Gastrocnemius medialis (tissue), 4 donors: ENCODE data around the gene NOLC1. TPM values are rescaled to one million over a fixed set of nuclear protein-coding genes. Genes with fewer than 3 reads are reported as not detected.

Source experiments
- ATAC-seq, 2 donors: fragments of 150-250 bp; one replicate each; pipeline ENCODE4 v1.9.1; 2016
- DNase-seq, 2 donors: peaks; one replicate each; pipeline ENCODE4 v3.0.0-alpha.2; 2019
- H3K27ac ChIP-seq, 4 donors: fragments of 200-600 bp; sonication (generic); 1 replicate in 1 of 4; 2 replicates in 3 of 4; pipeline ENCODE4 v1.5.1; 2016 to 2018; ENCODE audit warnings: mild to moderate bottlenecking in 2 of 4, moderate library complexity in 1 of 4
- H3K27me3 ChIP-seq, 3 donors: fragments of 200-600 bp; sonication (generic) in 2 of 3; 1 replicate in 1 of 3; 2 replicates in 2 of 3; pipeline versions ENCODE4 v1.5.1 to v1.6.0; 2016 to 2019; ENCODE audit warnings: mild to moderate bottlenecking in 1 of 3, moderate library complexity in 1 of 3
- H3K36me3 ChIP-seq, 2 donors: fragments of 200-600 bp; sonication (generic) in 1 of 2; one replicate each; pipeline ENCODE4 v1.5.1; 2017 to 2018
- H3K4me1 ChIP-seq, 2 donors: fragments of 200-600 bp; sonication (generic) in 1 of 2; one replicate each; pipeline ENCODE4 v1.5.1; 2016 to 2017; ENCODE audit warnings: mild to moderate bottlenecking in 2 of 2
- H3K4me3 ChIP-seq, 4 donors: fragments of 200-600 bp; sonication (generic) in 3 of 4; 1 replicate in 1 of 4; 2 replicates in 3 of 4; pipeline ENCODE4 v1.5.1; 2016 to 2019; ENCODE audit warnings: mild to moderate bottlenecking in 2 of 4
- H3K9me3 ChIP-seq, 3 donors: fragments of 200-600 bp; sonication (generic) in 2 of 3; 1 replicate in 1 of 3; 2 replicates in 2 of 3; pipeline ENCODE4 v1.5.1; 2016 to 2019
- CTCF ChIP-seq, 5 experiments: fragments of 450-650 bp in 3 of 5; fragments of 200-600 bp in 2 of 5; sonication (generic) in 2 of 5; IDR thresholded peaks in 4 of 5; conservative IDR thresholded peaks in 1 of 5; 1 replicate in 4 of 5; 2 replicates in 1 of 5; pipeline ENCODE4 v1.5.1; 2016 to 2019; ENCODE audit warnings: antibody characterized with exemption in 5 of 5, mild to moderate bottlenecking in 3 of 5, moderate library complexity in 3 of 5
- POLR2A ChIP-seq, 2 donors: fragments of 450-650 bp; IDR thresholded peaks; one replicate each; pipeline ENCODE4 v1.6.1; 2017; ENCODE audit warnings: antibody characterized with exemption in 2 of 2, mild to moderate bottlenecking in 2 of 2, moderate library complexity in 2 of 2
- in situ Hi-C, 4 donors: fragments of 200-750 bp; cut with MboI; loops; one replicate each; pipeline versions ENCODE4 v1.15.0 to v1.8.0; 2017; ENCODE audit warnings: low sequenced_read_pairs in 4 of 4
- intact Hi-C: fragments of 100-400 bp; cut with DNase I; formaldehyde crosslinking; loops from one replicate; pipeline ENCODE4 v1.15.1; 2023; ENCODE audit warnings: low total_unique reads
- total RNA-seq, 4 donors: library from RNA; depleted of rRNA; stranded (reverse); fragments of >200 nt; gene quantifications; one replicate each; pipeline versions ENCODE4 v1.1.0 to v1.2.3, GENCODE V29; 2016

Gene NOLC1
- total RNA-seq, 4 donors from 2014 or later = 37.2 to 76.7 (median 71.1) TPM

GRCh38 chr10:102157224-102157623, 5.0 kb downstream of the NOLC1 start:
- ATAC-seq (no peak), DNase-seq (no peak)
- no peaks in the 10 kb centered on the region for H3K27me3 ChIP-seq
- intact Hi-C loops (no loop called here), in situ Hi-C loops (no loop called here)
- TF ChIP-seq CTCF (IDR thresholded peaks at IDR 0.05 in 4 of 5, conservative IDR thresholded peaks at IDR 0.05 in 1 of 5) (no peak), POLR2A (IDR thresholded peaks at IDR 0.05) (no peak)
- H3K4me1 ChIP-seq = peaks cover 8 to 12% of the 10 kb centered on the region in 2 donors
- peaks cover 7 to 70% of the 10 kb centered on the region in 2 donors for H3K36me3 ChIP-seq
- no peak overlapping the region for H3K27ac ChIP-seq
- H3K9me3 ChIP-seq = no peaks in the 10 kb centered on the region
- H3K4me3 ChIP-seq = no peak overlapping the region

GRCh38 chr10:102159051-102159597, 6.9 kb downstream of the NOLC1 start:
- Histone ChIP-seq H3K4me1 (no peaks in the 10 kb centered on the region), H3K36me3 (peaks cover 7 to 89% of the 10 kb centered on the region in 2 donors)
- in situ Hi-C loops = no loop called here

GRCh38 chr10:102159831-102160230, 7.6 kb downstream of the NOLC1 start:
- peaks cover 7 to 86% of the 10 kb centered on the region in 2 donors for H3K36me3 ChIP-seq
- H3K4me1 ChIP-seq = no peaks in the 10 kb centered on the region
- no peaks in the 10 kb centered on the region for H3K9me3 ChIP-seq
- no peak overlapping the region for H3K27ac ChIP-seq
- intact Hi-C loops (no loop called here), in situ Hi-C loops (loop anchor here in 1 of 4 donors (10.0 kb wide), 1 partner anchor 65 kb away; the partner anchor contains the start of gene ELOVL3)
- TF ChIP-seq POLR2A (IDR thresholded peaks at IDR 0.05) = no peak
- TF ChIP-seq CTCF (IDR thresholded peaks at IDR 0.05 in 4 of 5, conservative IDR thresholded peaks at IDR 0.05 in 1 of 5) = no peak
- DNase-seq = no peak
- no peak for ATAC-seq
- no peaks in the 10 kb centered on the region for H3K27me3 ChIP-seq
- no peak overlapping the region for H3K4me3 ChIP-seq

More at GRCh38 chr10:102159051-102159597, 6.9 kb downstream of the NOLC1 start:
- ATAC-seq (no peak), DNase-seq (no peak)
- Histone ChIP-seq H3K9me3 (no peaks in the 10 kb centered on the region), H3K27me3 (no peaks in the 10 kb centered on the region), H3K27ac (no peak overlapping the region), H3K4me3 (no peak overlapping the region)
- TF ChIP-seq POLR2A (IDR thresholded peaks at IDR 0.05) (no peak), CTCF (IDR thresholded peaks at IDR 0.05 in 4 of 5, conservative IDR thresholded peaks at IDR 0.05 in 1 of 5) (no peak)
- intact Hi-C loops = no loop called here

- in situ Hi-C loops (loop anchor here in 1 of 4 donors (10.0 kb wide), 1 partner anchor 61 kb away; the partner anchor contains the start of gene ELOVL3), intact Hi-C loops (no loop called here)
- no peak overlapping the region for H3K4me3 ChIP-seq
- ATAC-seq (no peak), DNase-seq (no peak)
- H3K36me3 ChIP-seq = peaks cover 7 to 59% of the 10 kb centered on the region in 2 donors
- H3K27me3 ChIP-seq = no peaks in the 10 kb centered on the region
- H3K9me3 ChIP-seq = no peaks in the 10 kb centered on the region
- TF ChIP-seq POLR2A (IDR thresholded peaks at IDR 0.05) (no peak), CTCF (IDR thresholded peaks at IDR 0.05 in 4 of 5, conservative IDR thresholded peaks at IDR 0.05 in 1 of 5) (no peak)
- no peaks in the 10 kb centered on the region for H3K4me1 ChIP-seq
- H3K27ac ChIP-seq = no peak overlapping the region
Measured at GRCh38 chr10:102163342-102163989, 11.3 kb downstream of the NOLC1 start.
